Transverse colon (tissue), 4 donors: ENCODE data around the gene C11orf42. TPM values are rescaled to one million over a fixed set of nuclear protein-coding genes. Genes with fewer than 3 reads are reported as not detected.
"Not testable (repeated sequence)": the region's sequence is repeated elsewhere in the genome, so short reads cannot be mapped to it uniquely, and the experiment has no call there.

ENCODE experiments used
- DNase-seq: peaks from one replicate; pipeline ENCODE4 v3.0.0-alpha.2; 2019
- H3K27ac ChIP-seq, 4 donors: fragments of 200-600 bp; sonication (generic); 2 replicates each; pipeline ENCODE4 v1.5.1; 2016 to 2018; ENCODE audit warnings: inconsistent platforms in 4 of 4
- H3K27me3 ChIP-seq: fragments of 200-600 bp; sonication (generic); 2 replicates; pipeline ENCODE4 v1.5.1; 2017; ENCODE audit warnings: inconsistent platforms
- H3K36me3 ChIP-seq, 4 donors: fragments of 200-600 bp; sonication (generic); 2 replicates each; pipeline ENCODE4 v1.5.1; 2017 to 2019; ENCODE audit warnings: inconsistent platforms in 4 of 4
- H3K4me1 ChIP-seq, 4 donors: fragments of 200-600 bp; sonication (generic); 2 replicates each; pipeline ENCODE4 v1.5.1; 2017 to 2020; ENCODE audit warnings: inconsistent platforms in 4 of 4
- H3K4me3 ChIP-seq, 4 donors: fragments of 200-600 bp; sonication (generic); 1 replicate in 1 of 4; 2 replicates in 3 of 4; pipeline versions ENCODE4 v1.5.1 to v1.6.1; 2017 to 2019; ENCODE audit warnings: inconsistent platforms in 4 of 4
- H3K9me3 ChIP-seq, 2 donors: fragments of 200-600 bp; sonication (generic); 2 replicates each; pipeline ENCODE4 v1.5.1; 2017 to 2019; ENCODE audit warnings: inconsistent platforms in 2 of 2
- CTCF ChIP-seq, 5 experiments: fragments of 200-600 bp in 3 of 5; fragments of 450-650 bp in 2 of 5; sonication (generic) in 3 of 5; IDR thresholded peaks; 1 replicate in 2 of 5; 2 replicates in 3 of 5; pipeline ENCODE4 v1.5.1; 2016 to 2017; ENCODE audit warnings: antibody characterized with exemption in 5 of 5, inconsistent platforms in 3 of 5, mild to moderate bottlenecking in 2 of 5, moderate library complexity in 1 of 5
- EP300 ChIP-seq: sonication (generic); formaldehyde crosslinking; IDR thresholded peaks from one replicate; pipeline ENCODE4 v1.6.1; 2017; ENCODE audit warnings: antibody characterized with exemption, low read depth
- POLR2A ChIP-seq: fragments of 450-650 bp; IDR thresholded peaks from one replicate; pipeline ENCODE4 v1.6.1; 2016; ENCODE audit warnings: antibody characterized with exemption, mild to moderate bottlenecking, moderate library complexity
- POLR2AphosphoS5 ChIP-seq, 3 donors: sonication (generic); formaldehyde crosslinking; IDR thresholded peaks; one replicate each; pipeline ENCODE4 v1.6.1; 2016; ENCODE audit warnings: antibody characterized with exemption in 3 of 3
- WGBS, 2 donors: methylation state at CpG; one replicate each; pipeline ENCODE4 v1.1.5; 2018; ENCODE audit warnings: low coverage in 1 of 2; 5-methylcytosine and 5-hydroxymethylcytosine counted together
- in situ Hi-C, 4 donors: fragments of 200-750 bp; cut with MboI; loops; one replicate each; pipeline versions ENCODE4 v1.15.0 to v1.15.1; 2017; ENCODE audit warnings: low sequenced_read_pairs in 3 of 4, low pct_ligation_motif_present in 1 of 4, low pct_unique_long_range_greater_than_20kb in 1 of 4
- intact Hi-C: fragments of 100-400 bp; cut with DNase I; formaldehyde crosslinking; loops from one replicate; pipeline ENCODE4 v1.15.1; 2023; ENCODE audit warnings: low total_unique reads
- total RNA-seq, 4 donors: library from RNA; depleted of rRNA; stranded (reverse); fragments of >200 nt; gene quantifications; one replicate each; pipeline ENCODE4 v1.1.0, GENCODE V29; 2016

The C11orf42 gene
- total RNA-seq, 4 donors from 2014 or later = not detected

- Histone ChIP-seq H3K27ac (no peak overlapping the region), H3K4me1 (no peaks in the 10 kb centered on the region), H3K9me3 (no peaks in the 10 kb centered on the region), H3K27me3 (no peaks in the 10 kb centered on the region), H3K36me3 (no peaks in the 10 kb centered on the region), H3K4me3 (no peak overlapping the region)
- TF ChIP-seq EP300 (no peak), POLR2A (no peak), POLR2AphosphoS5 (IDR thresholded peaks at IDR 0.05) (no peak), CTCF (IDR thresholded peaks at IDR 0.05) (no peak)
- in situ Hi-C loops (no loop called here), intact Hi-C loops (no loop called here)
- WGBS, 2 donors = 52 to 78% methylated on average over 1 of the region's 1 CpG
- DNase-seq = no peak
These were observed 35.4 kb downstream of the C11orf42 start for GRCh38 chr11:6240781-6241180.

- no peaks in the 10 kb centered on the region for H3K9me3 ChIP-seq
- 89 to 90% methylated on average over 3 to 7 of the region's 7 CpGs for WGBS, 2 donors
- DNase-seq = no peak
- TF ChIP-seq POLR2AphosphoS5 (IDR thresholded peaks at IDR 0.05) = no peak
- no peak for TF ChIP-seq CTCF (IDR thresholded peaks at IDR 0.05)
- no peak for TF ChIP-seq POLR2A
- no peak for TF ChIP-seq EP300
- no peak overlapping the region for H3K4me3 ChIP-seq
- no peaks in the 10 kb centered on the region for H3K4me1 ChIP-seq
- no peaks in the 10 kb centered on the region for H3K27me3 ChIP-seq
- no peak overlapping the region for H3K27ac ChIP-seq
- in situ Hi-C loops (no loop called here), intact Hi-C loops (no loop called here)
- H3K36me3 ChIP-seq = no peaks in the 10 kb centered on the region
These were observed 36.0 kb downstream of the C11orf42 start for GRCh38 chr11:6241316-6241715.

- intact Hi-C loops = no loop called here
- 91 to 94% methylated on average over 2 of the region's 2 CpGs for WGBS, 2 donors
These were observed 40.2 kb downstream of the C11orf42 start for GRCh38 chr11:6245536-6245935.

GRCh38 chr11:6248248-6248647 lies 42.9 kb downstream of the C11orf42 start:
- TF ChIP-seq CTCF (IDR thresholded peaks at IDR 0.05) (no peak), EP300 (no peak), POLR2A (no peak), POLR2AphosphoS5 (IDR thresholded peaks at IDR 0.05) (no peak)
- Histone ChIP-seq H3K9me3 (no peaks in the 10 kb centered on the region), H3K4me3 (no peak overlapping the region), H3K27me3 (no peaks in the 10 kb centered on the region), H3K4me1 (peaks cover 4 to 9% (median 6%) of the 10 kb centered on the region in 4 donors), H3K27ac (no peak overlapping the region), H3K36me3 (no peaks in the 10 kb centered on the region)
- no peak for DNase-seq
- in situ Hi-C loops (no loop called here), intact Hi-C loops (no loop called here)
- 91% methylated on average over 1 of the region's 1 CpG; no CpG with 5 or more reads in 1 of the 2 donors for WGBS, 2 donors

More at GRCh38 chr11:6245536-6245935, 40.2 kb downstream of the C11orf42 start:
- in situ Hi-C loops = no loop called here
- no peaks in the 10 kb centered on the region for H3K27me3 ChIP-seq
- H3K4me1 ChIP-seq = peaks cover 0 to 4% (median 0%) of the 10 kb centered on the region in 4 donors
- H3K9me3 ChIP-seq = no peaks in the 10 kb centered on the region
- DNase-seq = no peak
- H3K4me3 ChIP-seq = no peak overlapping the region
- TF ChIP-seq POLR2AphosphoS5 (IDR thresholded peaks at IDR 0.05) = no peak
- TF ChIP-seq EP300 = no peak
- no peak for TF ChIP-seq POLR2A
- no peak for TF ChIP-seq CTCF (IDR thresholded peaks at IDR 0.05)
- no peaks in the 10 kb centered on the region for H3K36me3 ChIP-seq
- H3K27ac ChIP-seq = no peak overlapping the region

- H3K27ac ChIP-seq, DNase-seq, intact Hi-C loops, H3K9me3 ChIP-seq, in situ Hi-C loops, H3K27me3 ChIP-seq, H3K36me3 ChIP-seq, H3K4me1 ChIP-seq, H3K4me3 ChIP-seq: not testable (repeated sequence)
- WGBS, 2 donors = 83 to 89% methylated on average over 2 to 3 of the region's 3 CpGs
These were observed 43.5 kb downstream of the C11orf42 start for GRCh38 chr11:6248897-6249296.
